Measurements from ENCODE around the gene IL22RA2. TPM values are rescaled to one million over a fixed set of nuclear protein-coding genes. Genes with fewer than 3 reads are reported as not detected.

IL22RA2 gene
- total RNA-seq, 1 experiment from 2014 or later = not detected

DNA sequence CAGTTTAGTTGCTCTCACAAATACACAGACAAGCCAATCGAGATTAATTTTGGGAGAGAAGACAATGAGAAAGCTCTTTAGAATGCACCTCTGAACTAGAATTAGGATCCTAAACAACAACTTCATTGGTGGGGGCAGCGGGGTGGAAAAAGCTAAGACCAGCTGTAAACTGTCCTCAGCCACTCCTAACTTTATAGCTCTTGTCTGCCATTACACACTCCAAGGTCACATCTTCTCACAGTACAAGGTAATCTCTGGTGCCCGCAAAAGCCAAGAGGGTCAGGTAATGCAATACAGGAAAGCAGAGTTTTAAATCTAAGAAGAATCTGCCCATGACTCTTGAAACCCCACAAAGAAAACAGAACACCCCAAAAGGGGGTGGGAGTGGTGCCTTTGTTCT is 17.8 kb upstream of the IL22RA2 start:
- H3K4me1 ChIP-seq = no peaks in the 10 kb centered on the region
- intact Hi-C loops (cut with micrococcal nuclease; ENCODE audit: unreplicated experiment) = no loop called here
- Mint-ChIP-seq H3K9me3 (ENCODE audit: unreplicated experiment) (peaks cover 25% of the 10 kb centered on the region), H3K27me3 (ENCODE audit: insufficient read depth, unreplicated experiment) (no peaks in the 10 kb centered on the region), H3K4me3 (ENCODE audit: unreplicated experiment) (no peak overlapping the region), H3K27ac (ENCODE audit: unreplicated experiment) (no peak overlapping the region), H3K36me3 (ENCODE audit: insufficient read depth, unreplicated experiment) (peaks cover 14% of the 10 kb centered on the region), H3K4me1 (ENCODE audit: low read depth, unreplicated experiment) (no peaks in the 10 kb centered on the region)
- peaks cover 20% of the 10 kb centered on the region for H3K9me3 ChIP-seq
- CTCF ChIA-PET = no interaction called here
- POLR2A ChIA-PET = no interaction called here
- BruUV-seq (replicated peaks) = no TSS peak
- DNase-seq = no peak
- H3K27me3 ChIP-seq (replicated peaks; ENCODE audit: control insufficient read depth, insufficient read depth, low read length) = no peaks in the 10 kb centered on the region
- H3K4me3 ChIP-seq (ENCODE audit: low read depth, low read length) = no peak overlapping the region
- TF ChIP-seq, protein P1, sequence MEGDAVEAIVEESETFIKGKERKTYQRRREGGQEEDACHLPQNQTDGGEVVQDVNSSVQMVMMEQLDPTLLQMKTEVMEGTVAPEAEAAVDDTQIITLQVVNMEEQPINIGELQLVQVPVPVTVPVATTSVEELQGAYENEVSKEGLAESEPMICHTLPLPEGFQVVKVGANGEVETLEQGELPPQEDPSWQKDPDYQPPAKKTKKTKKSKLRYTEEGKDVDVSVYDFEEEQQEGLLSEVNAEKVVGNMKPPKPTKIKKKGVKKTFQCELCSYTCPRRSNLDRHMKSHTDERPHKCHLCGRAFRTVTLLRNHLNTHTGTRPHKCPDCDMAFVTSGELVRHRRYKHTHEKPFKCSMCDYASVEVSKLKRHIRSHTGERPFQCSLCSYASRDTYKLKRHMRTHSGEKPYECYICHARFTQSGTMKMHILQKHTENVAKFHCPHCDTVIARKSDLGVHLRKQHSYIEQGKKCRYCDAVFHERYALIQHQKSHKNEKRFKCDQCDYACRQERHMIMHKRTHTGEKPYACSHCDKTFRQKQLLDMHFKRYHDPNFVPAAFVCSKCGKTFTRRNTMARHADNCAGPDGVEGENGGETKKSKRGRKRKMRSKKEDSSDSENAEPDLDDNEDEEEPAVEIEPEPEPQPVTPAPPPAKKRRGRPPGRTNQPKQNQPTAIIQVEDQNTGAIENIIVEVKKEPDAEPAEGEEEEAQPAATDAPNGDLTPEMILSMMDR (IDR thresholded peaks at IDR 0.05; ENCODE audit: insufficient read depth in 1 of 2, low read depth in 1 of 2, low read length in 1 of 2, severe bottlenecking in 1 of 2, unreplicated experiment in 1 of 2) = no peak
- no peaks in the 10 kb centered on the region for H3K36me3 ChIP-seq (ENCODE audit: control insufficient read depth, insufficient read depth, low read length)

DNA sequence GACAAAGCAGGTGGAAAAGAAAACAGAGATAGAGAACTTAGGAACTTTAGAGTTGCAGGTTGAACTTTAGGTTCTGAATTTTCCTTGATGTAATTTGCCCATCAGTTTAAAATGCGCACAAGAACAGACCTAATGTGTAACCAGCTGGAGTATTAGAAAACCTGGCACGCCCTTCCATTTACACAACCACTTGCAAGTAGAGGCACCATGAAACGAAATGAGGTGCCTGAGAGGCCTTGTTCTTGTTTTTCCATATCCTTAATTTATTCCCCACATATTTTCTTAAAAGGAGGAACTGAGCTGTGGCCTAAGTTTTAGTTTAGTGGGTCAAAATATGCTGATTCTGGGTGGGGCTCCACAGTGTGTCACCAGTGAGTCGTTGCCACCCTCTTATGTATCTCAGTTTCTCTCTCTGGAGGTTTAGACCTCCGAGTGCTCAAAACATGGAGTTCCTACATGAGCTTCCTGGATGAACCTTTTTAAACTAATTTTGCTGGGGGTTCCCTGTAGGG is 17.2 kb upstream of the IL22RA2 start:
- H3K36me3 Mint-ChIP-seq (ENCODE audit: insufficient read depth, unreplicated experiment) = peaks cover 8% of the 10 kb centered on the region
- no TSS peak for BruUV-seq (replicated peaks)
- no peak overlapping the region for H3K4me3 Mint-ChIP-seq (ENCODE audit: unreplicated experiment)

DNA sequence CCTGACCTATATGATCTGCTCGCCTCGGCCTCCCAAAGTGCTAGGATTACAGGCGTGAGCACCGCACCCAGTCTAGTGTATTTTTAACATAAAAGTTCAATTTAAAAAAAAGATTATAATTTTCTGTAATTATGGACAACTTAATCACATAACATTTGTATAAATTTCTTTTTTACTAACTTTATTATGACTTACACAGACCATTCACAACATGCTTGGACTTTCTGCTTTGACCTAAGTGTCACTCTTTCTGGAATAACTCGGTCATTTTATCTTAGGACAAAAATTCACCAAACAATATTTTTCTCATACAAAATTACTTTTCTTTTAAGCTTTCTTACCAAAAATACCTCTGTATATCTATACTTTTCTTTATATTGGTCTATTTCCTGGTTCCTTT is 15.4 kb upstream of the IL22RA2 start:
- Mint-ChIP-seq H3K27me3 (ENCODE audit: insufficient read depth, unreplicated experiment) (no peaks in the 10 kb centered on the region), H3K4me1 (ENCODE audit: low read depth, unreplicated experiment) (no peaks in the 10 kb centered on the region), H3K27ac (ENCODE audit: unreplicated experiment) (no peak overlapping the region), H3K4me3 (ENCODE audit: unreplicated experiment) (no peak overlapping the region), H3K9me3 (ENCODE audit: unreplicated experiment) (peaks cover 40% of the 10 kb centered on the region), H3K36me3 (ENCODE audit: insufficient read depth, unreplicated experiment) (no peaks in the 10 kb centered on the region)
- Histone ChIP-seq H3K9me3 (peaks cover 23% of the 10 kb centered on the region), H3K27me3 (replicated peaks; ENCODE audit: control insufficient read depth, insufficient read depth, low read length) (no peaks in the 10 kb centered on the region), H3K4me3 (ENCODE audit: low read depth, low read length) (no peak overlapping the region), H3K4me1 (no peaks in the 10 kb centered on the region), H3K36me3 (ENCODE audit: control insufficient read depth, insufficient read depth, low read length) (no peaks in the 10 kb centered on the region)
- TF ChIP-seq, protein P1 (IDR thresholded peaks at IDR 0.05; ENCODE audit: insufficient read depth in 1 of 2, low read depth in 1 of 2, low read length in 1 of 2, severe bottlenecking in 1 of 2, unreplicated experiment in 1 of 2) = no peak
- intact Hi-C loops (cut with micrococcal nuclease; ENCODE audit: unreplicated experiment) = no loop called here
- DNase-seq = peak in 1 of 2 experiments; percentile 39
- BruUV-seq (replicated peaks) = no TSS peak
- ChIA-PET POLR2A (no interaction called here), CTCF (no interaction called here)

More for the DNA sequence above, 17.2 kb upstream of the IL22RA2 start:
- ChIA-PET CTCF (no interaction called here), POLR2A (no interaction called here)
- peaks cover 20% of the 10 kb centered on the region for H3K9me3 ChIP-seq
- Mint-ChIP-seq H3K9me3 (ENCODE audit: unreplicated experiment) (peaks cover 27% of the 10 kb centered on the region), H3K4me1 (ENCODE audit: low read depth, unreplicated experiment) (no peaks in the 10 kb centered on the region), H3K27ac (ENCODE audit: unreplicated experiment) (no peak overlapping the region), H3K27me3 (ENCODE audit: insufficient read depth, unreplicated experiment) (no peaks in the 10 kb centered on the region)
- no peak overlapping the region for H3K4me3 ChIP-seq (ENCODE audit: low read depth, low read length)
- H3K36me3 ChIP-seq (ENCODE audit: control insufficient read depth, insufficient read depth, low read length) = no peaks in the 10 kb centered on the region
- TF ChIP-seq, protein P1 (IDR thresholded peaks at IDR 0.05; ENCODE audit: insufficient read depth in 1 of 2, low read depth in 1 of 2, low read length in 1 of 2, severe bottlenecking in 1 of 2, unreplicated experiment in 1 of 2) = no peak
- no peaks in the 10 kb centered on the region for H3K4me1 ChIP-seq
- H3K27me3 ChIP-seq (replicated peaks; ENCODE audit: control insufficient read depth, insufficient read depth, low read length) = no peaks in the 10 kb centered on the region
- DNase-seq = no peak
- intact Hi-C loops (cut with micrococcal nuclease; ENCODE audit: unreplicated experiment) = no loop called here
